Peyer's patch (tissue), 4 donors: Measurements from ENCODE around the gene CCT8. TPM values are rescaled to one million over a fixed set of nuclear protein-coding genes. Genes with fewer than 3 reads are reported as not detected.

Source experiments
- DNase-seq, 3 donors: peaks; one replicate each; pipeline ENCODE4 v3.0.0-alpha.2; 2017 to 2019
- H3K27ac ChIP-seq, 4 donors: fragments of 200-600 bp; sonication (generic); one replicate each; pipeline ENCODE4 v1.5.1; 2016 to 2019
- H3K27me3 ChIP-seq, 2 donors: fragments of 200-600 bp; sonication (generic); one replicate each; pipeline ENCODE4 v1.5.1; 2019
- H3K36me3 ChIP-seq, 3 donors: fragments of 200-600 bp; sonication (generic); one replicate each; pipeline ENCODE4 v1.5.1; 2016 to 2019
- H3K4me1 ChIP-seq, 4 donors: fragments of 200-600 bp; sonication (generic); one replicate each; pipeline ENCODE4 v1.5.1; 2016 to 2019
- H3K4me3 ChIP-seq, 4 donors: fragments of 200-600 bp; sonication (generic); 1 replicate in 3 of 4; 2 replicates in 1 of 4; pipeline ENCODE4 v1.5.1; 2016 to 2019; ENCODE audit warnings: mild to moderate bottlenecking in 1 of 4
- H3K9me3 ChIP-seq, 4 donors: fragments of 200-600 bp; sonication (generic); one replicate each; pipeline ENCODE4 v1.5.1; 2016 to 2019; ENCODE audit warnings: mild to moderate bottlenecking in 1 of 4
- POLR2A ChIP-seq, 2 donors: fragments of 450-650 bp; IDR thresholded peaks; one replicate each; pipeline ENCODE4 v1.5.1; 2017; ENCODE audit warnings: antibody characterized with exemption in 2 of 2, mild to moderate bottlenecking in 2 of 2, moderate library complexity in 2 of 2
- total RNA-seq, 4 donors: library from RNA; depleted of rRNA; stranded (reverse); fragments of >200 nt; gene quantifications; one replicate each; pipeline ENCODE4 v1.1.0, GENCODE V29; 2016
- TF ChIP-seq, protein P1 (sequence below), 6 experiments: fragments of 450-650 bp in 4 of 6; fragments of 200-600 bp in 2 of 6; sonication (generic) in 1 of 6; IDR thresholded peaks; one replicate each; pipeline ENCODE4 v1.5.1; 2017 to 2019; ENCODE audit warnings: antibody characterized with exemption in 6 of 6, mild to moderate bottlenecking in 3 of 6, moderate library complexity in 1 of 6

The CCT8 gene
- total RNA-seq, 4 donors from 2014 or later = 53.7 to 93.3 (median 76.1) TPM

DNA sequence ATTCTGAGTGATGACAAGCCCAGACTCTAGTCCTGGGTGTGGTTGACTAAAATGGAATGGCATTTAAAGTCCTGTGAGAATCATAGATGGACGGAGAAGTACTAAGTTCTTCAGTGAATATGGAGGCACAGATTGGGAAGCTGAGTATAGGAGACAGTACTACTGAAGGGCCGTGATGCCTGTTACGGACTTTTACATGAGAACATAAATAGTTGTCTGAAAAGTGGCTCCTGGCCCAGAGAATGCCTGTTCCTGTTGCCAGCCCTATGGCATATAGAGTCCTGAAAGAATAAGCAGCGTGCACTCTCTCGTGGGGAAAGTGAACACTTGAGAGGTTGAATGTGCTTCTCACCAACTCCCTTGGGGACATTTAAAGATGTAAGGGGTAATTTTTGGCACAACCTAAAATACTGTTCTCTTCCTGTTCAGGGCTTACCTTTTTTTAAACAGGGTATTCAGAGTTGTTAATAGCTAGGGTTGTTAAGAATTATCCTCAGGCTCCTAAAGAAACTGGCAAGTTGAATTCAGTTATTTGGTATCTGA is 20.4 kb downstream of the CCT8 start:
- H3K36me3 ChIP-seq = peaks cover 0 to 97% (median 0%) of the 10 kb centered on the region in 3 donors
- H3K4me3 ChIP-seq = no peak overlapping the region
- no peak overlapping the region for H3K27ac ChIP-seq
- DNase-seq = no peak
- no peaks in the 10 kb centered on the region for H3K9me3 ChIP-seq
- H3K27me3 ChIP-seq = no peaks in the 10 kb centered on the region
- no peaks in the 10 kb centered on the region for H3K4me1 ChIP-seq
- TF ChIP-seq POLR2A (IDR thresholded peaks at IDR 0.05) = no peak
- TF ChIP-seq, protein P1, sequence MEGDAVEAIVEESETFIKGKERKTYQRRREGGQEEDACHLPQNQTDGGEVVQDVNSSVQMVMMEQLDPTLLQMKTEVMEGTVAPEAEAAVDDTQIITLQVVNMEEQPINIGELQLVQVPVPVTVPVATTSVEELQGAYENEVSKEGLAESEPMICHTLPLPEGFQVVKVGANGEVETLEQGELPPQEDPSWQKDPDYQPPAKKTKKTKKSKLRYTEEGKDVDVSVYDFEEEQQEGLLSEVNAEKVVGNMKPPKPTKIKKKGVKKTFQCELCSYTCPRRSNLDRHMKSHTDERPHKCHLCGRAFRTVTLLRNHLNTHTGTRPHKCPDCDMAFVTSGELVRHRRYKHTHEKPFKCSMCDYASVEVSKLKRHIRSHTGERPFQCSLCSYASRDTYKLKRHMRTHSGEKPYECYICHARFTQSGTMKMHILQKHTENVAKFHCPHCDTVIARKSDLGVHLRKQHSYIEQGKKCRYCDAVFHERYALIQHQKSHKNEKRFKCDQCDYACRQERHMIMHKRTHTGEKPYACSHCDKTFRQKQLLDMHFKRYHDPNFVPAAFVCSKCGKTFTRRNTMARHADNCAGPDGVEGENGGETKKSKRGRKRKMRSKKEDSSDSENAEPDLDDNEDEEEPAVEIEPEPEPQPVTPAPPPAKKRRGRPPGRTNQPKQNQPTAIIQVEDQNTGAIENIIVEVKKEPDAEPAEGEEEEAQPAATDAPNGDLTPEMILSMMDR (IDR thresholded peaks at IDR 0.05) = no peak

DNA sequence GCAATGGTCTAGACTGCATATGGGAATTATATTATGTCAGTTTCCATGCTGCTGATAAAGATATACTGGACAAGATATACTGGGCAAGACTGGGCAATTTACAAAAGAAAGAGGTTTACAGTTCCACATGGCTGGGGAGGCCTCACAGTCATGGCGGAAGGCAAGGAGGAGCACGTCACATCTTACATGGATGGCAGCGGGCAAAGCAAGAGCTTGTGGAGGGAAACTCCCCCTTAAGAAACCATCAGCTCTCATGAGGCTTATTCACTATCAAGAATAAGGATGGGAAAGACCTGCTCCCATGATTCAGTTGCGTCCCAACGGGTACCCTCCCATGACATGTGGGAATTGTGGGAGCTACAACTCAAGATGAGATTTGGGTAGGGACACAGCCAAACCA is 21.2 kb downstream of the CCT8 start:
- TF ChIP-seq, protein P1 (IDR thresholded peaks at IDR 0.05) = no peak
- no peaks in the 10 kb centered on the region for H3K9me3 ChIP-seq
- H3K27ac ChIP-seq = no peak overlapping the region
- no peaks in the 10 kb centered on the region for H3K27me3 ChIP-seq
- peaks cover 0 to 98% (median 0%) of the 10 kb centered on the region in 3 donors for H3K36me3 ChIP-seq
- H3K4me3 ChIP-seq = no peak overlapping the region
- no peaks in the 10 kb centered on the region for H3K4me1 ChIP-seq
- DNase-seq = no peak

DNA sequence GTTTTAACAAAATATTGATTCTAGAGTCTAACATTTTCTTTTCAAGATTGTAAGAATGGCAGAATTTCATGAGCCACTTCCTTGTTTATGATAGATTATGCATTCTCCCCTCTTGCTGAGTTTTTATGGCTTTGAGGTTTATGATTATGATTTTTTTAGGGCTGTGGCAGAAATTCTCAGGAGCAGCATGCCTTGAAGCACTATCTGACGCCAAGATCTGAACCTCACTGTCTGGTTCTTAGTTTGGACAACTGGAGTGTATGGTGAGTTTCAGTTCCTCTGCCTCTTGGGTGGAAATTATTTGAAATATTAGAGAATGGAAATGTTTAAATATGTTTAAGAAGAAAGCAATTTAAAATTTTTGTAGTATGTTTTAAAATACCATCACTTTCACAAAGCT is 38.8 kb downstream of the CCT8 start:
- Histone ChIP-seq H3K4me1 (no peaks in the 10 kb centered on the region), H3K27ac (no peak overlapping the region), H3K27me3 (no peaks in the 10 kb centered on the region), H3K4me3 (no peak overlapping the region), H3K9me3 (no peaks in the 10 kb centered on the region), H3K36me3 (peaks cover 0 to 83% (median 0%) of the 10 kb centered on the region in 3 donors)
- TF ChIP-seq POLR2A (IDR thresholded peaks at IDR 0.05) = no peak
- TF ChIP-seq, protein P1 (IDR thresholded peaks at IDR 0.05) = no peak
- no peak for DNase-seq

DNA sequence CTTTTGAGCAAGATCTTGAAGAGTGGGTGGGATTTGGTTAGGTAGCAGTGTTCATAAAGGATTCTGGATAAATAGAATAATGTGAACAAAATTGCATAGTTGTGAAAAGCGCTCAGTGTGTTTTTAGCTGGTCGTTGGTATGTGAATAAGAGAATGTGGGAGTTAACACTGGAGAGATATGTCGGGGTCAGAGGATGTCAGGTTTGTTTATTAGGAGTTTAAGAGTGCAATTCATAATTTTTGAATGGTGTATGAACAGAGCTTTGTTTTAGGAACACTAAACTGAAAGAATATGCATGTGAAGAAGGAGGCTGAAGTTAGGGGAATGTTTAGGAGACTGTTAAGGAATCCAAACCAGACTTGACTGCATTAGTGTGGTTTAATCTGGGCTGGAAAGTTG is 39.6 kb downstream of the CCT8 start:
- Histone ChIP-seq H3K27me3 (no peaks in the 10 kb centered on the region), H3K27ac (no peak overlapping the region), H3K9me3 (no peaks in the 10 kb centered on the region), H3K36me3 (peaks cover 0 to 83% (median 0%) of the 10 kb centered on the region in 3 donors), H3K4me3 (no peak overlapping the region), H3K4me1 (no peaks in the 10 kb centered on the region)
- TF ChIP-seq POLR2A (IDR thresholded peaks at IDR 0.05) = no peak
- TF ChIP-seq, protein P1 (IDR thresholded peaks at IDR 0.05) = no peak
- DNase-seq = no peak

DNA sequence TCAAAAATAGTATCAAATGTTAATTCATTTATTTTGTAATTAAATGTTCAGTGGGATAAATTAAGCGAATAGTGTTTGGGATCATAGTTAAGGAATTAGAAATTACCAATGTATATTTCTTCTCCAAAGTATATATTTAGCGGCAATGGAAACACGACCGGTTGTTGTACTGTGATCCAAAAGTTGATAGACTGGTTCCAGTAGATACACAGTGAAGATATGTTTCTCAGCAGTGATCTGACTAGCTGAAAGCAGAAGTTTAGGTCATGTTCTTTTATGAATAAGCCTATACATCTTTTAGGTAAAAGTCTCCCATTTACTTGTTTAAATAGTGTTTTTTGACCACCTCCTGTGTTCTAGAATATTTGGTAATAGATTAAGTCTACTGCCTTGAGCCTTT is 40.1 kb downstream of the CCT8 start:
- no peak for TF ChIP-seq POLR2A (IDR thresholded peaks at IDR 0.05)
- TF ChIP-seq, protein P1 (IDR thresholded peaks at IDR 0.05) = no peak
- Histone ChIP-seq H3K27ac (no peak overlapping the region), H3K4me3 (no peak overlapping the region), H3K36me3 (peaks cover 0 to 83% (median 0%) of the 10 kb centered on the region in 3 donors), H3K27me3 (no peaks in the 10 kb centered on the region), H3K4me1 (no peaks in the 10 kb centered on the region), H3K9me3 (no peaks in the 10 kb centered on the region)
- DNase-seq = no peak

DNA sequence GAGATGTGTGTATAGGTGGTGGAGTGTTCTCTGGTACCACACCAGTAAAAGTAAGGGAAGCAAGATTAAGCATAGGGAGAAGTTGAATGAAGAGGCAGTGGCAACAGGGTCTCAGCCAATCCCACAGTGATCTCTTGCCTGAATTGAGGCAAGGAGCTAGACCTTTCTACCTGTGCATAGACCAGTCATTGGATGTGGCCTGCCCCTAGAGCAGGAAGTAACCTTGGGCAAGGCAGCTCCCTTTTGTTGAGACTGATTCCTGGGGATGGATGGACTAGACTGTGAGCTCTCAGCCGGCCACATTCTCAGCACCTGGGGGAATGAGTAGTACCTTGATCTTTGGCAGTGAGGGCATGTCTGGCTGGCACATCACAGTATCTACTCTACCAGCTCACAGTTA is 42.5 kb downstream of the CCT8 start:
- H3K4me3 ChIP-seq = no peak overlapping the region
- peaks cover 0 to 4% (median 0%) of the 10 kb centered on the region in 4 donors for H3K4me1 ChIP-seq
- no peaks in the 10 kb centered on the region for H3K9me3 ChIP-seq
- no peak for DNase-seq
- no peaks in the 10 kb centered on the region for H3K27me3 ChIP-seq
- no peak overlapping the region for H3K27ac ChIP-seq
- peaks cover 0 to 60% (median 0%) of the 10 kb centered on the region in 3 donors for H3K36me3 ChIP-seq
- TF ChIP-seq, protein P1 (IDR thresholded peaks at IDR 0.05) = no peak
- TF ChIP-seq POLR2A (IDR thresholded peaks at IDR 0.05) = no peak
